ENCODE data around the gene FAM149B1. TPM values are rescaled to one million over a fixed set of nuclear protein-coding genes. Genes with fewer than 3 reads are reported as not detected.

Gene FAM149B1
- total RNA-seq, 2 donors from 2014 or later: 4.9 to 17.1 TPM

- TF ChIP-seq CTCF (IDR thresholded peaks at IDR 0.05) (no peak), POLR2A (IDR thresholded peaks at IDR 0.05) (no peak)
These were observed 79.8 kb downstream of the FAM149B1 start for GRCh38 chr10:73247509-73248258.

GRCh38 chr10:73248259-73248724 is 80.4 kb downstream of the FAM149B1 start:
- WGBS, 2 donors: 72 to 77% methylated on average over 5 of the region's 5 CpGs
- TF ChIP-seq CTCF (IDR thresholded peaks at IDR 0.05) (no peak), POLR2A (IDR thresholded peaks at IDR 0.05) (no peak)
- ATAC-seq (no peak), DNase-seq (no peak)
- Histone ChIP-seq H3K4me3 (no peak overlapping the region), H3K27me3 (no peaks in the 10 kb centered on the region), H3K9me3 (no peaks in the 10 kb centered on the region), H3K27ac (peak overlapping the region in 2 of 4 donors; percentile 87 to 90), H3K4me1 (peaks cover 35% of the 10 kb centered on the region), H3K36me3 (replicated peaks in 1 of 2; ENCODE audit: insufficient read depth in 1 of 2, low read depth in 2 of 2) (peaks cover 0 to 2% of the 10 kb centered on the region in 2 donors)
- intact Hi-C loops (cut with DNase I): no loop called here

More at GRCh38 chr10:73247509-73248258, 79.8 kb downstream of the FAM149B1 start:
- WGBS, 2 donors: 12 to 20% methylated on average over 4 of the region's 4 CpGs
- Histone ChIP-seq H3K4me3 (peak overlapping the region; percentile 14 to 89), H3K27me3 (no peaks in the 10 kb centered on the region), H3K9me3 (no peaks in the 10 kb centered on the region), H3K27ac (peak overlapping the region; percentile 58 to 90 (median 86)), H3K36me3 (replicated peaks in 1 of 2; ENCODE audit: insufficient read depth in 1 of 2, low read depth in 2 of 2) (peaks cover 0 to 5% of the 10 kb centered on the region in 2 donors), H3K4me1 (peaks cover 32% of the 10 kb centered on the region)
- DNase-seq (no peak), ATAC-seq (no peak)
- intact Hi-C loops (cut with DNase I): no loop called here

- no peak for ATAC-seq
- peaks cover 32% of the 10 kb centered on the region for H3K4me1 ChIP-seq
- WGBS, 2 donors: 8 to 12% methylated on average over 14 to 23 of the region's 23 CpGs
- H3K4me3 ChIP-seq: peak overlapping the region; percentile 40 to 65
- no peaks in the 10 kb centered on the region for H3K36me3 ChIP-seq (replicated peaks in 1 of 2; ENCODE audit: insufficient read depth in 1 of 2, low read depth in 2 of 2)
- H3K9me3 ChIP-seq: no peaks in the 10 kb centered on the region
- no peaks in the 10 kb centered on the region for H3K27me3 ChIP-seq
- DNase-seq: no peak
- peak overlapping the region; percentile 73 to 90 (median 86) for H3K27ac ChIP-seq
- TF ChIP-seq POLR2A (IDR thresholded peaks at IDR 0.05): no peak
- no peak for TF ChIP-seq CTCF (IDR thresholded peaks at IDR 0.05)
- intact Hi-C loops (cut with DNase I): no loop called here
These were observed 83.9 kb downstream of the FAM149B1 start for GRCh38 chr10:73251683-73252444.

- peak; percentile 62 to 90 (median 88) for TF ChIP-seq POLR2A (IDR thresholded peaks at IDR 0.05)
- TF ChIP-seq CTCF (IDR thresholded peaks at IDR 0.05): peak in 3 of 7 experiments; percentile 3 to 26 (median 23)
- WGBS, 2 donors: 0 to 1% methylated on average over 16 to 51 of the region's 51 CpGs
- Histone ChIP-seq H3K27ac (peak within 1 kb of the TSS; percentile 73 to 90 (median 86)), H3K27me3 (no peaks in the 10 kb centered on the region), H3K4me1 (peaks cover 30% of the 10 kb centered on the region), H3K9me3 (no peaks in the 10 kb centered on the region), H3K4me3 (peak within 1 kb of the TSS; percentile 40 to 65), H3K36me3 (replicated peaks in 1 of 2; ENCODE audit: insufficient read depth in 1 of 2, low read depth in 2 of 2) (no peaks in the 10 kb centered on the region)
- ATAC-seq (peak; percentile 99), DNase-seq (peak; percentile 94 to 98 (median 96))
- intact Hi-C loops (cut with DNase I): no loop called here
These were observed 84.7 kb downstream of the FAM149B1 start, which contains the start of gene MRPS16 for GRCh38 chr10:73252445-73253224. Gene MRPS16, minus strand, starts transcription at chr10:73252644. Its CDS starts 162 bp downstream, at chr10:73252482.
